IPS-15b (cell line): Measurements from ENCODE around the gene IL4I1.
"Not testable (repeated sequence)": the region's sequence is repeated elsewhere in the genome, so short reads cannot be mapped to it uniquely, and the experiment has no call there.

Experiments
- H3K27me3 ChIP-seq: one replicate; pipeline ENCODE4 v1.6.1; 2013; ENCODE audit warnings: low read length; ENCODE audit not compliant: control insufficient read depth, insufficient read depth
- H3K36me3 ChIP-seq: one replicate; pipeline ENCODE4 v1.6.1; 2013; ENCODE audit warnings: low read length; ENCODE audit not compliant: control insufficient read depth, insufficient read depth
- H3K4me1 ChIP-seq: one replicate; pipeline ENCODE4 v1.6.1; 2013; ENCODE audit warnings: mild to moderate bottlenecking, low read length; ENCODE audit not compliant: control insufficient read depth, insufficient read depth
- H3K4me3 ChIP-seq: one replicate; pipeline ENCODE4 v1.5.1; 2013; ENCODE audit warnings: low read depth, low read length
- H3K9ac ChIP-seq: one replicate; pipeline ENCODE4 v1.6.1; 2013; ENCODE audit warnings: low read depth, mild to moderate bottlenecking, low read length
- H3K9me3 ChIP-seq: one replicate; pipeline ENCODE4 v1.6.1; 2013; ENCODE audit warnings: mild to moderate bottlenecking, low read length; ENCODE audit not compliant: control insufficient read depth, insufficient read depth

Gene IL4I1

GRCh38 chr19:49931293-49932040 lies 34.8 kb upstream of the IL4I1 start:
- H3K27me3 ChIP-seq: no peaks in the 10 kb centered on the region
- H3K4me1 ChIP-seq: peaks cover 4% of the 10 kb centered on the region
- no peak overlapping the region for H3K9ac ChIP-seq
- H3K4me3 ChIP-seq: no peak overlapping the region
- peaks cover 13% of the 10 kb centered on the region for H3K36me3 ChIP-seq
- H3K9me3 ChIP-seq: no peaks in the 10 kb centered on the region

- H3K4me3 ChIP-seq: peak overlapping the region; percentile 80
- peaks cover 14% of the 10 kb centered on the region for H3K36me3 ChIP-seq
- H3K27me3 ChIP-seq: no peaks in the 10 kb centered on the region
- peak overlapping the region; percentile 37 for H3K9ac ChIP-seq
- H3K4me1 ChIP-seq: peaks cover 4% of the 10 kb centered on the region
- no peaks in the 10 kb centered on the region for H3K9me3 ChIP-seq
Observed at GRCh38 chr19:49930483-49931011, 33.9 kb upstream of the IL4I1 start.

GRCh38 chr19:49929611-49930482 lies 33.2 kb upstream of the IL4I1 start:
- Histone ChIP-seq H3K9me3 (no peaks in the 10 kb centered on the region), H3K36me3 (peaks cover 17% of the 10 kb centered on the region), H3K4me1 (peaks cover 4% of the 10 kb centered on the region), H3K9ac (peak overlapping the region; percentile 97), H3K4me3 (peak overlapping the region; percentile 90), H3K27me3 (no peaks in the 10 kb centered on the region)

- peak within 1 kb of the TSS; percentile 90 for H3K4me3 ChIP-seq
- H3K9ac ChIP-seq: peak within 1 kb of the TSS; percentile 97
- no peaks in the 10 kb centered on the region for H3K27me3 ChIP-seq
- peaks cover 4% of the 10 kb centered on the region for H3K4me1 ChIP-seq
- no peaks in the 10 kb centered on the region for H3K9me3 ChIP-seq
- peaks cover 23% of the 10 kb centered on the region for H3K36me3 ChIP-seq
Observed at GRCh38 chr19:49929121-49929610, 32.5 kb upstream of the IL4I1 start, which contains the start of the genes ATF5 and NUP62. ATF5 (plus strand) TSS chr19:49929205; CDS start chr19:49930851, 1,646 bp downstream. NUP62 (minus strand) TSS chr19:49929504; CDS start chr19:49909807, 19,697 bp downstream.

GRCh38 chr19:49927526-49928264 lies 31.0 kb upstream of the IL4I1 start:
- Histone ChIP-seq H3K4me1 (peaks cover 4% of the 10 kb centered on the region), H3K36me3 (peaks cover 37% of the 10 kb centered on the region), H3K9ac (no peak overlapping the region), H3K27me3 (no peaks in the 10 kb centered on the region), H3K9me3 (no peaks in the 10 kb centered on the region), H3K4me3 (peak overlapping the region; percentile 32)

- Histone ChIP-seq H3K9me3 (no peaks in the 10 kb centered on the region), H3K9ac (no peak overlapping the region), H3K27me3 (no peaks in the 10 kb centered on the region), H3K36me3 (peaks cover 44% of the 10 kb centered on the region), H3K4me3 (no peak overlapping the region), H3K4me1 (peaks cover 6% of the 10 kb centered on the region)
Observed at GRCh38 chr19:49926515-49926914, 29.8 kb upstream of the IL4I1 start.

- H3K4me3 ChIP-seq: no peak overlapping the region
- H3K9ac ChIP-seq: no peak overlapping the region
Observed at GRCh38 chr19:49925486-49925885, 28.8 kb upstream of the IL4I1 start.

GRCh38 chr19:49924881-49925210 lies 28.2 kb upstream of the IL4I1 start:
- H3K36me3 ChIP-seq: peaks cover 50% of the 10 kb centered on the region
- not testable (repeated sequence) for H3K4me1 ChIP-seq, H3K9ac ChIP-seq, H3K4me3 ChIP-seq, H3K9me3 ChIP-seq, H3K27me3 ChIP-seq

More at GRCh38 chr19:49925486-49925885, 28.8 kb upstream of the IL4I1 start:
- Histone ChIP-seq H3K36me3 (peaks cover 48% of the 10 kb centered on the region), H3K4me1 (peaks cover 6% of the 10 kb centered on the region), H3K27me3 (no peaks in the 10 kb centered on the region), H3K9me3 (no peaks in the 10 kb centered on the region)

- peaks cover 6% of the 10 kb centered on the region for H3K4me1 ChIP-seq
- H3K27me3 ChIP-seq: no peaks in the 10 kb centered on the region
- H3K9ac ChIP-seq: no peak overlapping the region
- no peak overlapping the region for H3K4me3 ChIP-seq
- H3K9me3 ChIP-seq: no peaks in the 10 kb centered on the region
- H3K36me3 ChIP-seq: peaks cover 50% of the 10 kb centered on the region
Observed at GRCh38 chr19:49924004-49924880, 27.6 kb upstream of the IL4I1 start.

- Histone ChIP-seq H3K9ac (no peak overlapping the region), H3K4me3 (no peak overlapping the region), H3K9me3 (no peaks in the 10 kb centered on the region), H3K36me3 (peaks cover 53% of the 10 kb centered on the region), H3K27me3 (no peaks in the 10 kb centered on the region), H3K4me1 (peaks cover 6% of the 10 kb centered on the region)
Observed at GRCh38 chr19:49923055-49924003, 26.6 kb upstream of the IL4I1 start.
